UCSD-AML1 (cell line): Measurements from ENCODE around the gene EME2.
A peak's percentile ranks its signal among the peaks of the same experiment; 100 is the strongest.

Source experiments
- DNase-seq: peaks from one replicate; lab custom pipeline; 2025; ENCODE audit not compliant: unreplicated experiment; lab: John Stamatoyannopoulos, UW

EME2 gene

GRCh38 chr16:1777375-1778199 lies 5.0 kb downstream of the EME2 start:
- no peak for DNase-seq

GRCh38 chr16:1778200-1779179 lies 5.9 kb downstream of the EME2 start:
- no peak for DNase-seq

GRCh38 chr16:1779234-1779701 lies 6.7 kb downstream of the EME2 start:
- DNase-seq = no peak

- DNase-seq = no peak
These were observed 7.4 kb downstream of the EME2 start for GRCh38 chr16:1779741-1780676.

- DNase-seq = no peak
These were observed 8.1 kb downstream of the EME2 start for GRCh38 chr16:1780677-1781072.

GRCh38 chr16:1781254-1781653 lies 8.6 kb downstream of the EME2 start:
- no peak for DNase-seq

- peak; percentile 42 for DNase-seq
These were observed 9.3 kb downstream of the EME2 start for GRCh38 chr16:1781758-1782407.

GRCh38 chr16:1782408-1783264 lies 10.0 kb downstream of the EME2 start, which contains the start of the genes NUBP2 and SPSB3:
NUBP2 (plus strand) TSS chr16:1782960; CDS start chr16:1783021, 61 bp downstream.
SPSB3 (minus strand) TSS chr16:1782571; CDS start chr16:1781483, 1,088 bp downstream.
- peak; percentile 99 for DNase-seq

- DNase-seq = no peak
These were observed 12.6 kb downstream of the EME2 start for GRCh38 chr16:1784977-1785845.

GRCh38 chr16:1785846-1786170 lies 13.2 kb downstream of the EME2 start:
- no peak for DNase-seq

GRCh38 chr16:1786242-1787055 lies 13.8 kb downstream of the EME2 start:
- DNase-seq = no peak

GRCh38 chr16:1787056-1787321 lies 14.4 kb downstream of the EME2 start:
- no peak for DNase-seq

GRCh38 chr16:1787322-1788094 lies 14.9 kb downstream of the EME2 start:
- no peak for DNase-seq

GRCh38 chr16:1788095-1788707 lies 15.6 kb downstream of the EME2 start:
- no peak for DNase-seq

- no peak for DNase-seq
These were observed 16.1 kb downstream of the EME2 start for GRCh38 chr16:1788708-1789100.

- no peak for DNase-seq
These were observed 17.0 kb downstream of the EME2 start for GRCh38 chr16:1789643-1790045.

GRCh38 chr16:1790261-1790610 lies 17.6 kb downstream of the EME2 start:
- DNase-seq = no peak
